ENCODE results near the gene EIF4E1B. TPM values are rescaled to one million over a fixed set of nuclear protein-coding genes. Genes with fewer than 3 reads are reported as not detected.

Gene EIF4E1B
- total RNA-seq, 2 donors from 2014 or later: not detected

DNA sequence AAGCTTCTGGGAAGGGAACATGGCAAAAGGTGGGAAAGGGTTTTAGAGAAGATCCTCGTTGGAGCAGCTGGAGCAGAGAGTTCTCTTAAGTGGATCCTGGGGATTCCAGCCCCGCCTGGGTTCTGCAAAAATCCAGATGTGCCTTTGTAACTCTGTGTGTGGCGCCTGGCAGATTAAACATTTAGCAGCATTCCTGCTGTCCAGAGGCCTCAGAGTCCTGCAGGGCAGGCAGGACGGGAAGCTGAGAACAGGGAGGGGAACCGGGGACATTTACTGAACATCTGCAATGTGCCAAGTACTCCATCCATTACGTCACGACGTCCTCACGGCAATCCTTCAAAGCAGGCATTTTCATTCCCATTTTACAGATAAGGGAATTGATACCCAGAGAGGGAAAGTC, 6.0 kb downstream of the EIF4E1B start:
- DNase-seq (ENCODE audit: low spot score): no peak

DNA sequence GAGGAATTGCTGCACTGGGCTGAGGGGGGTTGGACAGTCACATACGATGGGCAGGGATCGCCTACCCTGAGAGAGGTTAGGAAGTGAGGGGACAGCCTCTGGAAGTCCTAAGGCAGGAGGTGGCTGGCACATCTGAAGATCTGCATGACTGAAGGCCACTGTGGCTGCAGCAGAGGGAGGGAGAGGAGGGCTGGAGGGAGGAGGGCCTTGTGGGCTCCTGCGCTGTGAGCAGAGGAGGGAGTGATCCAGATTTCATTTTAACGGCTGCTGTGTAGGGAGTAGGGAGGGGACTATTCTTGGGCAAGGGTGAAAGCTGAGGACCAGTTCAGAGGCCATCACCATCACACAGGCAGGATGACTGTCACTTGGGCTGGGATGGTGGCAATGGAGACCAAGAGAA, 7.1 kb downstream of the EIF4E1B start:
- TF ChIP-seq, protein P1, sequence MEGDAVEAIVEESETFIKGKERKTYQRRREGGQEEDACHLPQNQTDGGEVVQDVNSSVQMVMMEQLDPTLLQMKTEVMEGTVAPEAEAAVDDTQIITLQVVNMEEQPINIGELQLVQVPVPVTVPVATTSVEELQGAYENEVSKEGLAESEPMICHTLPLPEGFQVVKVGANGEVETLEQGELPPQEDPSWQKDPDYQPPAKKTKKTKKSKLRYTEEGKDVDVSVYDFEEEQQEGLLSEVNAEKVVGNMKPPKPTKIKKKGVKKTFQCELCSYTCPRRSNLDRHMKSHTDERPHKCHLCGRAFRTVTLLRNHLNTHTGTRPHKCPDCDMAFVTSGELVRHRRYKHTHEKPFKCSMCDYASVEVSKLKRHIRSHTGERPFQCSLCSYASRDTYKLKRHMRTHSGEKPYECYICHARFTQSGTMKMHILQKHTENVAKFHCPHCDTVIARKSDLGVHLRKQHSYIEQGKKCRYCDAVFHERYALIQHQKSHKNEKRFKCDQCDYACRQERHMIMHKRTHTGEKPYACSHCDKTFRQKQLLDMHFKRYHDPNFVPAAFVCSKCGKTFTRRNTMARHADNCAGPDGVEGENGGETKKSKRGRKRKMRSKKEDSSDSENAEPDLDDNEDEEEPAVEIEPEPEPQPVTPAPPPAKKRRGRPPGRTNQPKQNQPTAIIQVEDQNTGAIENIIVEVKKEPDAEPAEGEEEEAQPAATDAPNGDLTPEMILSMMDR (IDR thresholded peaks at IDR 0.05): no peak
- Histone ChIP-seq H3K27me3 (no peaks in the 10 kb centered on the region), H3K36me3 (no peaks in the 10 kb centered on the region)

More for the DNA sequence above, 6.0 kb downstream of the EIF4E1B start:
- Histone ChIP-seq H3K27ac (no peak overlapping the region), H3K4me1 (peaks cover 0 to 12% of the 10 kb centered on the region in 2 donors), H3K36me3 (no peaks in the 10 kb centered on the region), H3K4me3 (no peak overlapping the region), H3K27me3 (no peaks in the 10 kb centered on the region), H3K9me3 (no peaks in the 10 kb centered on the region)
- TF ChIP-seq, protein P1 (IDR thresholded peaks at IDR 0.05): no peak

DNA sequence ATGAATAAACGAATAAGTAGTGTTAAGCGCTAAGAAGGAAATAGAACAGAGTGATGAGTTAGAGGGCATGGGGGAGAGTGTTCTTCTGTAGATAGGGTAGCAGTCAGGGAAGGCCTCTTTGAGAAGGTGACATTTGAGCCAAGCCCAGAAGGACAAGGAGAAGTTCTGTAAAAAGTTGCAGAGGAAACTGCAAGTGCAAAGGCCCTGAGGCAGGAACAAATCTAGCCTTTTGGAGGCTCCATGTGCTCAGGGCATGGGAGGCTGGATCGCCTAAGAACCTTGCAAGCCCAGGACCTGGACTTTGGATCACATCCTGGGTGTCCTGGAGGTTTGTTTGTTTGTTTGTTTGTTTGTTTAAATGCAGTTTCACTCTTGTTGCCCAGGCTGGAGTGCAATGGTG, 8.0 kb downstream of the EIF4E1B start:
- no peaks in the 10 kb centered on the region for H3K27me3 ChIP-seq
- no peaks in the 10 kb centered on the region for H3K36me3 ChIP-seq
- TF ChIP-seq, protein P1 (IDR thresholded peaks at IDR 0.05): no peak
- no peak overlapping the region for H3K27ac ChIP-seq
- no peak for DNase-seq (ENCODE audit: low spot score)
- no peaks in the 10 kb centered on the region for H3K9me3 ChIP-seq
- no peak overlapping the region for H3K4me3 ChIP-seq
- peaks cover 0 to 12% of the 10 kb centered on the region in 2 donors for H3K4me1 ChIP-seq

More for the DNA sequence above, 7.1 kb downstream of the EIF4E1B start:
- Histone ChIP-seq H3K9me3 (no peaks in the 10 kb centered on the region), H3K27ac (no peak overlapping the region), H3K4me1 (peaks cover 0 to 12% of the 10 kb centered on the region in 2 donors), H3K4me3 (no peak overlapping the region)
- no peak for DNase-seq (ENCODE audit: low spot score)

DNA sequence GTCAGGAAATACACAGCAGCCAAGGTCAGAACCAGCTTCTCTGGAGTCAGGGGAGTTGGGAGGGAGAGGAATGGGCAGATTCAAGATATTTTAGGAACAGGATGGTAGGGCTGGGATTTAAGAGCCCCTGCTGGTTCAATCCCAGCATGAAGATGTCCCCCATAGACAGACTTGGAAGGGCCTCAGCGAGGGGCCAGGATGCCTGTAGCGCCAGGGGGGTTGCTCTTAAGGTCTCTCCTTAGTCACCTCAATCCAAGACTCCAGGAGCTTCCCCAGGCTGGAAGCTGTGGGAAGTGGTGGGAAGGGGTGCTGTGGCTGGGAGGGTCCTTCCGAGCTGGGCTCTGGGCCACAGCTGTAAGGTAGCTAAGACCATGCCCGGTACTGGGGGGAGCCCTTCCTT, 8.7 kb downstream of the EIF4E1B start:
- Histone ChIP-seq H3K27me3 (no peaks in the 10 kb centered on the region), H3K4me3 (no peak overlapping the region), H3K9me3 (no peaks in the 10 kb centered on the region), H3K27ac (no peak overlapping the region), H3K36me3 (no peaks in the 10 kb centered on the region), H3K4me1 (peaks cover 0 to 12% of the 10 kb centered on the region in 2 donors)
- TF ChIP-seq, protein P1 (IDR thresholded peaks at IDR 0.05): no peak
- no peak for DNase-seq (ENCODE audit: low spot score)

DNA sequence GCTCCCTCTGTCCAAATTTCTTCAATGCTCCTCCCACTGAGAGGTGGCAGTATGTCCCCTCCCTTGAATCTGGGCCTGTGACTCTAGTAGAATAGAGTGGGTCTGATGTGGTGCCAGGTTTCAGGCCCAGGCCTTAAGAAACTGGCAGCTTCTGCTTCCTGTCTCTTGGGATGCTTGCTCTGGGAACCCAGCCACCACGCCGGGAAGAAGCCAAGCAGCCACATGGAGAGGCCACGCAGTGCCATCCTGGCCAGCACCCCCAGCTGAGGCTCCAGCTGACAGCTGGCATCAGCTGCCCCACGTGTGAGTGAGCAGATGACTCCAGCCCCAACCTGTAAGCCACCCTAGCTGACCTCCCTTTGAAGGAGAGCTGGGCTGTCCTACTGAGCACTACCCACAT, 9.5 kb downstream of the EIF4E1B start:
- H3K4me1 ChIP-seq: peaks cover 0 to 12% of the 10 kb centered on the region in 2 donors
- no peaks in the 10 kb centered on the region for H3K36me3 ChIP-seq
- H3K27ac ChIP-seq: peak overlapping the region; percentile 2 to 12
- no peak for DNase-seq (ENCODE audit: low spot score)
- H3K27me3 ChIP-seq: no peaks in the 10 kb centered on the region
- no peak overlapping the region for H3K4me3 ChIP-seq
- TF ChIP-seq, protein P1 (IDR thresholded peaks at IDR 0.05): no peak
- no peaks in the 10 kb centered on the region for H3K9me3 ChIP-seq

DNA sequence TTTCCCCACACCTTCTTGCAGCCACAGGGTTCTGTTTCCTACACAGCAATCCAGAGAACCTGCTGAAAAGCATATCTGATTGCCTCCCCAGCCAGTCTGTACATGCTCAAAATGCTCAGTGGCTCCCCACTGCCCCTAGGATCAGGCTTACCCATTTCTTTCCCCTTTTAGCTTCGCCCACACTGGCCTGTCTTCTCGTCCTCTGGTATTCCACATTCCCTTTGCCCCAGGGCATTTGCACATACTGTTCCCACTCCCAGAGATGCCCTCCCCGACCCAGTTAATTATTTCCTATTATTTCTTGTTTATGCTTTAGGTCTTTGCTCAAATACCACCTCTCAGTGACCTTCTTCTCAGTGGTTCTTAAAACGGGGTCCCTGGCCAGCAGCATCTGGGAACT, 10.1 kb downstream of the EIF4E1B start:
- Histone ChIP-seq H3K4me3 (no peak overlapping the region), H3K9me3 (no peaks in the 10 kb centered on the region), H3K27me3 (no peaks in the 10 kb centered on the region), H3K27ac (no peak overlapping the region), H3K36me3 (no peaks in the 10 kb centered on the region), H3K4me1 (peaks cover 0 to 12% of the 10 kb centered on the region in 2 donors)
- TF ChIP-seq, protein P1 (IDR thresholded peaks at IDR 0.05): no peak
- DNase-seq (ENCODE audit: low spot score): no peak

Measured in right atrium auricular region (tissue), 2 donors.